Measurements from ENCODE around the gene INTS1.

INTS1 gene

GRCh38 chr7:1460821-1461645, 43.2 kb downstream of the INTS1 start:
- no peak for DNase-seq

- no peak for DNase-seq
Observed at GRCh38 chr7:1459920-1460820, 44.0 kb downstream of the INTS1 start.

GRCh38 chr7:1459512-1459892, 44.7 kb downstream of the INTS1 start:
- DNase-seq: peak; percentile 98

- DNase-seq: peak; percentile 18
Observed at GRCh38 chr7:1458683-1459511, 45.3 kb downstream of the INTS1 start, which contains the start of gene MICALL2. TSS of gene MICALL2 (minus strand) at chr7:1459470. CDS start at chr7:1459326, 144 bp downstream.

GRCh38 chr7:1457949-1458682, 46.1 kb downstream of the INTS1 start:
- peak; percentile 13 for DNase-seq

GRCh38 chr7:1457059-1457948, 46.9 kb downstream of the INTS1 start:
- DNase-seq: no peak

- DNase-seq: no peak
Observed at GRCh38 chr7:1455955-1456354, 48.2 kb downstream of the INTS1 start.

- DNase-seq: no peak
Observed at GRCh38 chr7:1455241-1455939, 48.8 kb downstream of the INTS1 start.

- DNase-seq: no peak
Observed at GRCh38 chr7:1454542-1454941, 49.6 kb downstream of the INTS1 start.

- DNase-seq: no peak
Observed at GRCh38 chr7:1452205-1452604, 52.0 kb downstream of the INTS1 start.

GRCh38 chr7:1450987-1451386, 53.2 kb downstream of the INTS1 start:
- DNase-seq: no peak

GRCh38 chr7:1450431-1450830, 53.8 kb downstream of the INTS1 start:
- DNase-seq: no peak

GRCh38 chr7:1449951-1450350, 54.2 kb downstream of the INTS1 start:
- no peak for DNase-seq

GRCh38 chr7:1449501-1449900, 54.7 kb downstream of the INTS1 start:
- no peak for DNase-seq

GRCh38 chr7:1448958-1449357, 55.2 kb downstream of the INTS1 start:
- DNase-seq: no peak

- no peak for DNase-seq
Observed at GRCh38 chr7:1447551-1448244, 56.5 kb downstream of the INTS1 start.

- no peak for DNase-seq
Observed at GRCh38 chr7:1447112-1447511, 57.1 kb downstream of the INTS1 start.

- DNase-seq: peak; percentile 83
Observed at GRCh38 chr7:1446620-1447032, 57.6 kb downstream of the INTS1 start.

GRCh38 chr7:1446026-1446425, 58.2 kb downstream of the INTS1 start:
- DNase-seq: peak; percentile 63

GRCh38 chr7:1445341-1445740, 58.8 kb downstream of the INTS1 start:
- DNase-seq: no peak
